GM19372 (cell line): ENCODE data around the gene LENG9.
"Not testable (repeated sequence)": the region's sequence is repeated elsewhere in the genome, so short reads cannot be mapped to it uniquely, and the experiment has no call there.

Experiments
- ATAC-seq: cut with Tn5 transposase; IDR thresholded peaks from one replicate; pipeline ENCODE4 v1.9.1; 2021; ENCODE audit warnings: mild to moderate bottlenecking, low read depth, moderate library complexity; ENCODE audit not compliant: unreplicated experiment

The LENG9 gene

DNA sequence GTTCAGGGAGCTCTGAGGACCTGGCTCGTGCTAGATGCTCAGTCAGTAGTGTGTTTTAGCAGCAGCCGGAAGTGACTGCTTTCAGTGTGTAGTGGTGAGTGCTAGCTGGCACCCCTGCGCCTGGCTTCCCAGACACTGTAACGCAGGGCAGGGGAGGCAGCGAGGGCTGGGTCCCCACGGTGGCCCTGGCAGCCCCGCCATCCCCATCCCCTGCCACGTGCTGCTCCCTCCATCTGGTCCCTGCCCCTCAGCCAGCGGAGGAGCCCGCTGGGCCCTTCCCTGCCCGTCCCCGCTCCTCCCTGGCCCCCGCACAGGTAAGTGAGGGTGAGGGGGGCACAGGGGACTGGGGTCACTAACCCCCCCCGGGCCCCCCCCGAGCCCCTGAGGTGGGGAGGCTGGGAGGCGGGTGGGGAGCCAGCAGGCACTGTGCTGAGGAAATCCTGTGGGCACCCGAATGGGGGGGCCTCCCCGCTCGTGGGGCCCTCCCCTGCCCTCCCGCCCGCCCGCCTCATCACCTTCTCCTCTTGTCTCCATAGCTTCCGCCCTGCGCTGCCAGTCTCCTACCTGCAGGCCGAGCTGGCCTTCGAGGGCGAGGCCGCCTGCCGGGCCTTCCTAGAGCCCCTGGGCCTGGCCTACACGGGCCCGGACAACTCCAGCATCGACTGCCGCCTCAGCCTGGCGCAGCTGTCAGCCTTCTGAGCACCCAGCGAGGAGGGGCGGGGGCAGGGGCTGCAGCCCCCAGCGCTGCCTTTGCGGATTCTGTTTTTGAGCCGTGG is 3.2 kb downstream of the LENG9 start:
- no peak for ATAC-seq

DNA sequence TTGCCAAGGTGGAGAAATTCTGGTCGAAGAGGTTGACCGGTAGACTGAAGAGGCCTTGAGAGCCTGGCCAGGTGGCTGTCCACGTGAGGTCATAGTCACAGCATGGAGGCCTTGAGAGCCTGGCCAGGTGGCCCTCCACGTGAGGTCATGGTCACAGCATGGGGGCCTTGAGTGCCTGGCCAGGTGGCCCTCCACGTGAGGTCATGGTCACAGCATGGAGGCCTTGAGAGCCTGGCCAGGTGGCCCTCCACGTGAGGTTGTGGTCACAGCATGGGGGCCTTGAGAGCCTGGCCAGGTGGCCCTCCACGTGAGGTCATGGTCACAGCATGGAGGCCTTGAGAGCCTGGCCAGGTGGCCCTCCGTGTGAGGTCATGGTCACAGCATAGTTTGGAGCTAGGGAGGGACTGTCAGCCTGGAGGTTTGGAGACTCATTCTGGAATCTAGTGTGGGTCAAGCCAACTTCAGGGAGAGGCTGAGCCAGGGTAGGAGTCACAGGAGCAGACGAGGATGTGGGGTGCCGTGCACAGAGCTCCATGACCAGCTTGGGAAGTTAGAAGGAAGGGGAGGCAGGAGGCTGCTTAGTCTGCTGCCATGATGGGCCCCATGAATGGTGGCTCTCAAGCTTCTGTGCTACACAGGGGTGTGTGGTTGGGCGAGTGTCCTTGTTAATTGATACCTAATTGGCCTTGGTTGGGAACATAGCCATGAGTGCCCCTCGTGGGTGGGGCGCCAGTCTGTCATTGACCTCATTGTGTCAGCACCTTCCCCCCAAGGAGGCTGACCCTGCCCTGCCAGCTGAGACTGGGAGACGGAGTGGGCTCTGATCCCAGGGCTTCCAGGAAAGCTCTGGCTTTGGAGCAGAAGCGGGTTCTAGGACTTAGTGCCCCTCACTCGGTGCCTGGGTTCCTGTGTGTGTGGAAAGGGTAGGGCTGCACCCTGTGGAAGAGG is 4.0 kb downstream of the LENG9 start:
- ATAC-seq: no peak

DNA sequence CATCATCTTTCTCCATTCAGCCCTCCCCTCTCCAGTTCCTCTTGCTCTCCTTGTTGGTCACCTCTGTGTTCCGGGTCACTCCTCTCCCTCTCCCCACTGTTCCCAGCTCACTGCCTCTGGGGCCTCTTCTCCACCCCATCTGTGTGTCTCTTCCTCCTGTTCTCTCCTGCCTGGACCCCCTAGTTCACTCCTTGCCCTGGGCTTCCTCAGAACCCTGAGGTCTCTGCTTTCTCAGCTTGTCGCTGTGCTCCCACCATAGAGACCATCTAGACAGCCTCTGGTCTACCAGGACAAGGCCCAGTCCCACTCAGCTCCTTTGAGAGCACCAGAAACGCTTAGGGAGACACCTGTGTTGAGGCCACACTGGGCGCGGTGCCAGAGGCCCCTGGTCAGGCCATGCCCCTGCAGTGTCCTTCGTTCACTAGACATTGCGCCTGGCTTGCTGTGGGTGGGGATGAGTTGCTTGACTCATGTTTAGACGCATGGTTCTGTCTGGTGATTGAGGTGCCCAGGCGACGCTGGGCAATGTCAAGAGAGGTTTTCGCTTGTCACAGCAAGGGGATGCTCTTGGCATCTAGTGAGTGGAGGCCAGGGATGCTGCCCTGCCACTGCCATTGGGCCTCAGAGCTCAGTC is 4.8 kb downstream of the LENG9 start:
- no peak for ATAC-seq

DNA sequence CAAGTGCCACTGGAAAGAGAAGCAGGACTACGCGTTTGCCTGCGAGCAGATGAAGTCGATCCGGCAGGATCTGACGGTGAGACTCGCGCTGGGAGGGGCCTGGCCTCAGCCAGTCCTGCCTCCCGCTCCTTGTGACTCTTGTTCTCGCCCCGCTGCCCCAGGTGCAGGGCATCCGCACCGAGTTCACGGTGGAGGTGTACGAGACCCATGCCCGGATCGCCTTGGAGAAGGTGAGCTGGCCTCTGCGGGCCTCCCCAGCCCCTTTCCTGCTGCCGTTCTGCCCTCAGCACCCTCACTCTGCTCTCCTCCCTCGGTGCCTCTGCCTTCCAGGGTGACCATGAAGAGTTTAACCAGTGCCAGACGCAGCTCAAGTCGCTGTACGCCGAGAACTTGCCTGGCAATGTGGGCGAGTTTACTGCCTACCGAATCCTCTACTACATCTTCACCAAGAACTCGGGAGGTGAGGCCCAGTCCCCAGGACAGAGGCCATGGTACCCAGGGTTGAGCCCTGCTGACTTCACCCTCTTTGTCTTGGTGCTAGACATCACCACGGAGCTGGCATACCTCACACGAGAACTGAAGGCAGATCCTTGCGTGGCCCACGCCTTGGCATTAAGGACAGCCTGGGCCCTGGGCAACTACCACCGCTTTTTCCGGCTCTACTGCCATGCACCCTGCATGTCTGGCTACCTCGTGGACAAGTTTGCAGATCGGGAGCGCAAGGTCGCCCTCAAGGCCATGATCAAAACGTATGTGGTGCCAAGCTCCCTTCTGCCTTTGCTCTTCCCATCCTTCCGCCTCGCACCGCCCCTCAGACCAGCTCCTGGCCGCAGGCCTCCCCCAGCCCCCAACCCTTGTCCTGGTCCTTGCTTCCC is 5.6 kb downstream of the LENG9 start:
- ATAC-seq: no peak

DNA sequence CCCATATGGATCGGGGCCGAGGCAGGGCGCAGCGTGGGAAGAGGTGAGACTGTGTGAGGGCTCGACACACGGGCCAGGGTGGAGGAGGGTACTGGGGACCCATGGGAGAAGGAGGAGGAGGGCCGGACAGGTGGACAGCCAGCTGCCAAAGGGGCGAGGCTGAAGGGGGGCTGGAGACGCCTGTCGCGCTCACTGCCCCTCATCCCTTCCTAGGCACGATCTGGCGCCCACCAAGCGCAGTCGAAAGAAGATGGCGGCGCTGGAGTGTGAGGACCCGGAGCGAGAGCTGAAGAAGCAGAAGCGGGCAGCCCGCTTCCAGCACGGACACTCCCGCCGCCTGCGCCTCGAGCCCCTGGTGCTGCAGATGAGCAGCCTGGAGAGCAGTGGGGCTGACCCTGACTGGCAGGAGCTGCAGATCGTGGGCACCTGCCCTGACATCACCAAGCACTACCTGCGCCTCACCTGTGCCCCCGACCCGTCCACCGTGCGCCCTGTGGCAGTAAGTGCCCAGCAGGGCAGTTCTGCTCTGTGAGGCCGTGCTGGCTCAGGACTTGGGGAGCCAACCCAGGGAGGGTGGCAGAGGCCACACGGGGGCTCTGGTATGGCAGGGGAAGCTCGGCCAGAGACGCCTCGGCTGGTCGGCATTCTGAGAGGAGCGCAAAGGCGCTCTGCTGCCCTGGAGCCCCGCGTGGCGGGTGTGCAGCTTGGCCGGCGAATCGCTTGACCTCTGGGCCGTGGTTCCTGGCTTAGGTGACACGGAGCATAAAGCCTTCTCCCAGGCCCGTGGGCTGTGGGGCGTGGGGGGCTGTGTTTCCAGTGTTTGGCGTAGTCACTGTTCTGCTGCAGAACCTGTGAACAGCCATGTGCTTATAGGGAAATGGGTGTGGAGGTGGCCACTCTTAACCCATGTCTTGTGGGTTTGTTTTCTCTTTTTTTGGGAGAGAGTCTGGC is 6.9 kb downstream of the LENG9 start:
- no peak for ATAC-seq

DNA sequence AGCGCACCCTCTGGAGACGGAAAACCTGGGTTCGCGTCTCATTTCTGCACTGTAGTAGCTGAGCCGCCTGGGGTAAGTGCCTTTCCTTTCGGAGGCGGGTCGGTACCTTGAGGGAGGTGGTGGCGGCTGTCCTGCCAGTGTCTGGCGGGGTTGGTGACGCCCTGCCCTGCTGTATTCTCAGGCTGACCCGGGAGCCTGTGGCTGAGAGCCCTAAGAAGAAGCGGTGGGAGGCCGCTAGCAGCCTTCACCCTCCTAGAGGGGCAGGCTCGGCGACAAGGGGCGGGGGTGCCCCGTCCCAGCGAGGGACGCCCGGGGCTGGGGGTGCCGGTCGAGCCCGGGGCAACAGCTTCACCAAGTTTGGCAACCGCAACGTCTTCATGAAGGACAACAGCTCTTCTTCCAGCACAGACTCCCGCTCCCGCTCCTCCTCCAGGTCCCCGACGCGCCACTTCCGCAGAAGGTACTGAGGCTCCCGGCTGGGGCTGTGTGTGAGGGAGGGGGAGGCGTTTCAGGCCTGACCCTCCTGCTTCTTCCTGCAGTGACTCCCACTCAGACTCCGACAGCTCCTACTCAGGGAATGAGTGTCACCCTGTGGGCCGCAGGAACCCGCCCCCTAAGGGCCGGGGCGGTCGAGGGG is 7.7 kb downstream of the LENG9 start:
- ATAC-seq: no peak

DNA sequence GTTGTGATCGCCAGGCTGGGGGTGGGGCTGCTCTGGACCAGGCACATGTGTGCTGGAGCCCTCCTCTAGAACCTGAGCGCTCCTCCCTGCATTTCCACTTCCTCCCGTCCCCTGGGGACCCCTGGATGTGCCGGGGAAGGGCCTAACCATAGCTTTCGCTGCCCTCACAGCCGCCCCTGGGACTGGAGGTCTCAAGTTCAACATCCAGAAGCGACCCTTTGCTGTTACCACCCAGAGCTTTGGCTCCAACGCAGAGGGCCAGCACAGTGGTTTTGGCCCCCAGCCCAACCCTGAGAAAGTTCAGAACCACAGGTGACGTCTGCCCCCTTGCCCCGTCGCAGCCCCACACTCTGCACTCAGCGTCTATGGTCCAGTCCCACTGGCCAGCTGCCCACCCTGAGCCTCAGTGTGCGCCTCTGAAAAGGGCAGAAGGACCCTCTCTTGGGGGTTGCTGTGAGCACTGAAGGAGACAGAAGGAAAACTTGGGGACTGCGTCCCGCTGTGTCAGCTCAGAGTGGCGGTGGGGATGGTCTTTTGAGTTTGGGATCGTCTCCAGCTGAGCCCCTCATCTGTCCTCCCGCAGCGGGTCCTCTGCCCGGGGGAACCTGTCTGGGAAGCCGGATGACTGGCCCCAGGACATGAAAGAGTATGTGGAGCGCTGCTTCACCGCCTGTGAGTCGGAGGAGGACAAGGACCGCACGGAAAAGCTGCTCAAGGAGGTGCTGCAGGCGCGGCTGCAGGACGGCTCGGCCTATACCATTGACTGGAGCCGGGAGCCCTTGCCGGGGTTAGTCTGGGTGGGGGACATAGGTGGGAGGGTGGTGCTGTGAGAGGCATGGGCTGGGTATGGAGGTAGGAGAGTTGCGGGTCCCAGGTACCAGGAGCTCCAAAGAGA is 8.6 kb downstream of the LENG9 start:
- ATAC-seq: no peak

DNA sequence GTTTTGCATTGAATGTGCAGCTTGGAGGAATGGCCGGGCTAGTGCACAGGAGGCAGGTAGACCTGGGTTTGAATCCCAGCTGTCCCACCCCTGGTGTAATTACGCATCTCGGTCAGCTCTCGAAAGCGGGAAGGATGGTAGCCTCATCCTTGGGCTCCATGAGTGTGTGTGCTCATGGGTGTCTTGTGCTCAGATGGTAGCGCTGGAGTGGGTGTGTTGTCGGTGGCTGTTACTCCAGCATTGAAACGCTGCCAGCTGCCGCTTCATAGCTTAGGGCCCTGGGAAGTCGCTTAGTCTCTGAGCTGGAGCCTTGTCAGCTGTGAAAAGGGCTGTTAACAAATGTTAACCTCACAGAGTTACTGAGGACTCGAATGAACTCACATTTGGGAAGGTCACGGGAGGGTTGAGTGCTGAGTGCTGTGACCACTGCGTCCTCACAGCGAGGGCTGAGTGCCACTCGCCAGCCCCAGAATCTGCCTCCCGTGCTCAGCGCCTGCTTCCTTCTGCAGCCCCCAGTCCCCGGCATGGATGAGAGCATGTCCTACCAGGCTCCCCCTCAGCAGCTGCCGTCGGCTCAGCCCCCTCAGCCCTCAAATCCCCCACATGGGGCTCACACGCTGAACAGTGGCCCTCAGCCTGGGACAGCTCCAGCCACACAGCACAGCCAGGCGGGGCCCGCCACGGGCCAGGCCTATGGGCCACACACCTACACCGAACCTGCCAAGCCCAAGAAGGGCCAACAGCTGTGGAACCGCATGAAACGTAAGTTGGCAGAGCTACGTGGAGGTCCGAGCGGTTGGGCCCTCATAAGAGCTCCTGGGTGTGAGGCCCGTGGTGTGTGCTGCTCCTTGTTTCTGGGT is 9.4 kb downstream of the LENG9 start:
- no peak for ATAC-seq

DNA sequence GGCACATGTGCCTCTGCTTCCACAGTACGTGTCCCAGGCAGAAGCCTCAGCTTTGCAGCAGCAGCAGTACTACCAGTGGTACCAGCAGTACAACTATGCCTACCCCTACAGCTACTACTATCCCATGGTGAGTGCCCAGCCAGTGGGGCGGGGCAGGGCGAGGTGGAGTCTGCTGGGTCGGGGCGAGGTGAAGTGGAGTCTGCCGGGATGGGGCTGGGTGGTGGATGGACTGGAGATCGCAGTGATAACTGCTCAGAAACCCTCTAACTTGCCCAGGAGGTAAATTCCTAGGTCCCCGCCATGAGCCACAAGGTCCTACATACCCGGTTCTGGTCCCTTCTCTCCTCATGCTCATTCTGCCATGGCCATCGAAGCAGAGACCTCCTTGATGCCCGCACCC is 11.0 kb downstream of the LENG9 start:
- ATAC-seq: no peak

DNA sequence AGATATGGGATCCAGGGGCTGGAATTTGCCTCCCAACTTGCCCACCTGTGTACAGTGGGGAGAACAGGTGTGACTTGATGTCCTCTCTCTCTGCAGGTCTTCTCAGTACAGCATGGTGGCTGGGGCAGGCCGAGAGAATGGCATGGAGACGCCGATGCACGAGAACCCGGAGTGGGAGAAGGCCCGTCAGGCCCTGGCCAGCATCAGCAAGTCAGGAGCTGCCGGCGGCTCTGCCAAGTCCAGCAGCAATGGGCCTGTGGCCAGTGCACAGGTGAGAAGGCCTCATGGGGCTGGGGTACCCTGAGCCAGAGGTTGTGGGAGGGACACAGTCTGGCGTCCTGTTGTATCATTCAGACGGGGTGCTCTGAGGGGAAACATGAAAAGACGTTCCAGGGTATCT is 11.6 kb downstream of the LENG9 start:
- ATAC-seq: no peak

DNA sequence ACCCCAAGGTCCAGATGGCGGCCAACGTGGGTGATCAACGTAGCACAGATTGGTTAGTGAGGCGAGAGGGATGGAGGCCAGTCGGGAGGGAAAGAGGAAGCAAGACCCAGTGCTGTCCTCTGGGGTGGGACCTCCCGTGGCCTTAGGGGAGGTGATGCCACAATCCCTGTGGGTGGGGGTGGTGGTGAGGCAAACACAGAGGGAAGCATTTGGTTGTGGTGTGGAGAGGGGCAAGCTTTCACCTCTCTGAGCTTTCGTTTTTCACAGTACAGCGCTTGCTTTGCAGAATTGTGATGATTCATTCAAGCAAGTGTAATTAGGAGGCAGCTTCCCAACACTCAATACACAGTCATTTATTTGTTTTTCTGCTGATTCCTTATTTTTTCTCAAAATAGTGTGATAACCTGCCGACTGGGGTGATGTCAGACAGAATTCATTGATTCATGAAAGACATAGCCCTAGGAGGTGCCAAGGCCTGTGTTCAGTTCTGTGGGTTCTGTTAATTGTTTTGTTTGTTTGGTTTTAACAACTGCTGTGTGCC is 12.2 kb downstream of the LENG9 start:
- no peak for ATAC-seq

DNA sequence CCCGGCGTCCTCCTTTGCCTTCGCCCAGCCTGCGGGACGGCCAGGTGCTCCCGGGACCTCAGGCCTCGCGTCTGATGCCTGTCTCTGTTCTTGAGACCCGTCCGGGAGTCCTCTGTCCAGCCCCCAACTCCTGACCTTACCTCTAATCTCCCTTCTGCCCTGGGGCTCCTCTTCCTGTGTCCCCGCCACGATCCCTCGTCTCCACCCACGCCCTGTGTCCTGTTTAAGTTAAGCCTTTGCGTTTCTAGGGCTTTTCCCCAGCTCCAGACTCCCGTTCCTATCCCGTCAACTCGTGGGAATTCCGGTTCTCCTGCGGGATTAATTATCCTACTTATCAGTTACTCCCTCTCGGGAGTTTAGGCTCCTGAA is 13.9 kb downstream of the LENG9 start:
- no peak for ATAC-seq

DNA sequence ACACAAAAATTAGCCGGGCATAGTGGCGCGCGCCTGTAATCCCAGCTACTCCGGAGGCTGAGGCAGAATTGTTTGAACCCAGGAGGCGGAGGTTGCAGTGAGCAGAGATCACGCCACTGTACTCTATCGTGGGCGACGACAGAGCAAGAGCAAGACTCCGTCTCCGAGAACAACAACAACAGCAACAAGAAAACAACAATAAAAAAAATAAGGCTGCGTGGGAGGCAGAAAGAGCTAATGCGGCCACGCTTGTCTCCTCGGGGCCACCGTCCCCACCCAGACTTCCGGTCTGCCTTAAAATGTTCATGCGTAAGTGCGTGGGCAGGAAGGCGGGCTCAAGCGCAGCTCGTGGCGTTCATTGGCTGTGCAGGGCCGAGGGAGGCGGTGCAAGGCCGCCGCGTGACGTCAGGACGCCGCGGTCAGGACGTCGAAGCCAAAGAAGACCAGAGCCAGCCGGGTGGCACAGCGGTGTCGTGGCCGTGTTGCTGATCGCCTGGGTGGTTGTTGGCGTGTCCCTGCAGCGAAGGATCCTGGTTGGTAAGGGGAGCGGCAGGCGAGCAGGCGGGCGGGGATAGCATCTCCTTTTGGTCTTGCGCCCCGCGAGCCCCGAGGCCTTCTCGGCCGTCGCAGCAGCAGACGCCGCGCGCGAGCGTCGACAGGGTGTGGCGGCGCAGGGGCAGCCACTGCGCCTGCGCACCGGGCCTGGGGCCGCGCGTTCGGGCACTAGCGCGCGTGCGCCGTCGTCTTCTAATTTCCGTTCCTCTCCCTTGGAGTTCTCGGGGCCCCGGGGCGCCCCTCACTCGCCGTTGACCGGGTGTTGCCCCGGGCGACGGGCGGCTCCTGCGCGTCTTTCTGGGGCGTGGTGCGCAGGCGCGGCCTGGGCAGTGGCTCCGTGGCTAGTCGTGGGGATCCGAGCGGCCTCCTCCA is 14.5 kb downstream of the LENG9 start, which contains the start of gene LENG8:
Gene LENG8 (plus strand): TSS at position 426 of the 927 bp plus-strand sequence. CDS start 2,146 bp downstream, outside the sequence.
- ATAC-seq: peak; percentile 83

DNA sequence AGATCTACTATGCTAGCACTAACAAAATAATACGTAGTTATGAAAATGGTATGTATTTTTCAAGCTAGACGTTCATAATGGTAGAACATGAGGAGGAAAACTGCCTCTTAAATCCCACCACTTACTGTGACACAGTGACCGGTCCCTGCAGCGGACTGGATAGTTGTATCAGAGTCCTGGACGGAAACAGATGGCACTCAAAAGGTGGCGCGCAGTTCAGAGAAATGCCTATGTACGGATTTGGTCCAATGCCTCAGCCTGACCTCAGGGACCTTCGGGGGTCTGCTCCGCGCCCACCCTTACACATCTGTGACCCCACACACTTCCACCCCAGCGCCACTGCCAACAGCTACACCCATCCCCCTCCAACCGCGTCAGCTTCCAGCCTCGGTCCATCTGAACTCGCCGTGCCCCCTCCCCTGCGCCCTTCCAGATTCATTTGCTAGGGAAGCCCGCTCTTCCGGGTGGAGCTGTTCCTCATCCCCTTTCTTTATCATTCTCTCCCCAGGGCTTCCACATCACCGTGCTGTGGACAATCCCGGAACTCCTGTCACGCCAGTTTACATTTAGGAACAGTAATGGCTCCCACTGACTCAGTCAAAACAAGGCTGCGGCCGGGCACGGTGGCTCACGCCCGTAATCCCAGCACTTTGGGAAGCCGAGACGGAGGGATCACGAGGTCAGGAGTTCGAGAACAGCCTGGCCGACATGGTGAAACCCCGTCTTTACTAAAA is 15.4 kb downstream of the LENG9 start:
- ATAC-seq: no peak

DNA sequence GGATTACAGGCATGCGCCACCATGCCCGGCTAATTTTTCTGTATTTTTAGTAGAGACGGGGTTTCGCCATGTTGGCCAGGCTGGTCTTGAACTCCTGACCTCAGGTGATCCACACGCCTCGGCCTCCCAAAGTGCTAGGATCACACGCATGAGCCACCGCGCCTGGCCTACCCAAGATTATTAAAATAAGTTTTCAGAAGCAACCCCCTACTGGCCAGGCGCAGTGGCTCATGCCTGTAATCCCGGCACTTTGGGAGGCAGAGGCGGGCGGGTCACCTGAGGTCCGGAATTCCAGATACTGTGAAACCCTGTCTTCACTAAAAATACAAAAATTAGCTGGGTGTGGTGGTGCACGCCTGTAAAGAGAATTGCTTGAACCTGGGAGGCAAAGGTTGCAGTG is 17.2 kb downstream of the LENG9 start:
- ATAC-seq: not testable (repeated sequence)
